GM19452 (cell line): ENCODE results near the gene GALNT2.

Source experiments
- ATAC-seq: cut with Tn5 transposase; IDR thresholded peaks from one replicate; pipeline ENCODE4 v1.9.1; 2021; ENCODE audit not compliant: unreplicated experiment

GALNT2 gene

GRCh38 chr1:230158415-230159291, 91.6 kb downstream of the GALNT2 start:
- ATAC-seq: no peak

- ATAC-seq: no peak
Measured at GRCh38 chr1:230159580-230159979, 92.5 kb downstream of the GALNT2 start.

- no peak for ATAC-seq
Measured at GRCh38 chr1:230160957-230161771, 94.1 kb downstream of the GALNT2 start.

GRCh38 chr1:230163205-230163604, 96.2 kb downstream of the GALNT2 start:
- ATAC-seq: no peak

- ATAC-seq: no peak
Measured at GRCh38 chr1:230163719-230164118, 96.7 kb downstream of the GALNT2 start.

GRCh38 chr1:230165536-230165935, 98.5 kb downstream of the GALNT2 start:
- no peak for ATAC-seq

- ATAC-seq: no peak
Measured at GRCh38 chr1:230166366-230167132, 99.5 kb downstream of the GALNT2 start.

- no peak for ATAC-seq
Measured at GRCh38 chr1:230167419-230167852, 100.4 kb downstream of the GALNT2 start.

GRCh38 chr1:230169454-230170152, 102.6 kb downstream of the GALNT2 start:
- ATAC-seq: no peak

- ATAC-seq: no peak
Measured at GRCh38 chr1:230170153-230170547, 103.1 kb downstream of the GALNT2 start.

- ATAC-seq: no peak
Measured at GRCh38 chr1:230170622-230171021, 103.6 kb downstream of the GALNT2 start.

- no peak for ATAC-seq
Measured at GRCh38 chr1:230171356-230172015, 104.4 kb downstream of the GALNT2 start.

GRCh38 chr1:230172016-230172537, 105.0 kb downstream of the GALNT2 start:
- ATAC-seq: no peak

- ATAC-seq: no peak
Measured at GRCh38 chr1:230173187-230173975, 106.3 kb downstream of the GALNT2 start.

- ATAC-seq: no peak
Measured at GRCh38 chr1:230174041-230174440, 107.0 kb downstream of the GALNT2 start.

- no peak for ATAC-seq
Measured at GRCh38 chr1:230174471-230175162, 107.6 kb downstream of the GALNT2 start.

GRCh38 chr1:230175163-230175747, 108.2 kb downstream of the GALNT2 start:
- ATAC-seq: no peak

GRCh38 chr1:230175839-230176238, 108.8 kb downstream of the GALNT2 start:
- no peak for ATAC-seq
